GM21526 (cell line): ENCODE measurements around the gene SHTN1.

Source experiments
- ATAC-seq: cut with Tn5 transposase; IDR thresholded peaks from one replicate; pipeline ENCODE4 v1.9.1; 2021; ENCODE audit warnings: moderate library complexity; ENCODE audit not compliant: unreplicated experiment, low FRiP score

The SHTN1 gene

GRCh38 chr10:117005026-117005526, at the start of gene SHTN1:
TSS of gene SHTN1 (minus strand) at chr10:117005187. CDS start at chr10:117005079, 108 bp downstream.
- ATAC-seq, result peak; percentile 54

GRCh38 chr10:117053482-117053881, 48.5 kb upstream of the SHTN1 start:
- ATAC-seq, result no peak

- no peak for ATAC-seq
Measured at GRCh38 chr10:117047947-117048346, 43.0 kb upstream of the SHTN1 start.

GRCh38 chr10:117016266-117016665, 11.3 kb upstream of the SHTN1 start:
- no peak for ATAC-seq

GRCh38 chr10:117014835-117015234, 9.8 kb upstream of the SHTN1 start:
- no peak for ATAC-seq

- ATAC-seq, result no peak
Measured at GRCh38 chr10:117007080-117007479, 2.1 kb upstream of the SHTN1 start.

- no peak for ATAC-seq
Measured at GRCh38 chr10:117005527-117006055, 604 bp upstream of the SHTN1 start.

- peak; percentile 49 for ATAC-seq
Measured at GRCh38 chr10:117004227-117005025, 561 bp downstream of the SHTN1 start.

GRCh38 chr10:117003336-117003735, 1.7 kb downstream of the SHTN1 start:
- ATAC-seq, result no peak

- ATAC-seq, result no peak
Measured at GRCh38 chr10:117002206-117002605, 2.8 kb downstream of the SHTN1 start.

- no peak for ATAC-seq
Measured at GRCh38 chr10:117001144-117001543, 3.8 kb downstream of the SHTN1 start.

GRCh38 chr10:117000580-117000979, 4.4 kb downstream of the SHTN1 start:
- no peak for ATAC-seq

- no peak for ATAC-seq
Measured at GRCh38 chr10:116998172-116998571, 6.8 kb downstream of the SHTN1 start.

- ATAC-seq, result no peak
Measured at GRCh38 chr10:116997015-116997414, 8.0 kb downstream of the SHTN1 start.

GRCh38 chr10:116995648-116996047, 9.3 kb downstream of the SHTN1 start:
- ATAC-seq, result no peak

- no peak for ATAC-seq
Measured at GRCh38 chr10:116994113-116994890, 10.7 kb downstream of the SHTN1 start.

- ATAC-seq, result no peak
Measured at GRCh38 chr10:116993610-116994009, 11.4 kb downstream of the SHTN1 start.

- no peak for ATAC-seq
Measured at GRCh38 chr10:116992183-116992582, 12.8 kb downstream of the SHTN1 start.

GRCh38 chr10:116990276-116990800, 14.6 kb downstream of the SHTN1 start:
- ATAC-seq, result no peak

- no peak for ATAC-seq
Measured at GRCh38 chr10:116989439-116989838, 15.5 kb downstream of the SHTN1 start.

- ATAC-seq, result no peak
Measured at GRCh38 chr10:116988311-116988710, 16.7 kb downstream of the SHTN1 start.
